Mesenchymal stem cell (in vitro differentiated cells and primary cell): Measurements from ENCODE around the gene MIP.

Experiments used
- DNase-seq: peaks from one replicate; pipeline ENCODE4 v3.0.0-alpha.2; 2013
- H2AFZ ChIP-seq: one replicate; pipeline ENCODE4 v1.6.1; 2013; ENCODE audit warnings: low read depth, mild to moderate bottlenecking, control low read depth, inconsistent platforms, low read length, moderate library complexity
- H2AK5ac ChIP-seq: 2 replicates; pipeline ENCODE4 v1.6.1; 2013; ENCODE audit warnings: low read length, moderate library complexity, mild to moderate bottlenecking, inconsistent platforms; ENCODE audit not compliant: severe bottlenecking
- H2BK120ac ChIP-seq: one replicate; pipeline ENCODE4 v1.6.1; 2013; ENCODE audit warnings: low read depth, mild to moderate bottlenecking, inconsistent platforms, low read length, moderate library complexity
- H2BK12ac ChIP-seq, 2 experiments: one replicate each; pipeline ENCODE4 v1.6.1; 2013; ENCODE audit warnings: inconsistent platforms in 2 of 2, low read length in 2 of 2, mild to moderate bottlenecking in 2 of 2, moderate library complexity in 2 of 2, control low read depth in 1 of 2
- H2BK15ac ChIP-seq: one replicate; pipeline ENCODE4 v1.6.1; 2013; ENCODE audit warnings: mild to moderate bottlenecking, low read depth, inconsistent platforms; ENCODE audit not compliant: poor library complexity, severe bottlenecking
- H2BK5ac ChIP-seq: 2 replicates; pipeline ENCODE4 v1.6.1; 2013; ENCODE audit warnings: low read depth, mild to moderate bottlenecking, low read length, control low read depth, inconsistent platforms; ENCODE audit not compliant: poor library complexity, severe bottlenecking
- H3K14ac ChIP-seq, 2 experiments: one replicate each; pipeline ENCODE4 v1.6.1; 2013; ENCODE audit warnings: inconsistent platforms in 2 of 2, low read length in 2 of 2, control low read depth in 1 of 2, mild to moderate bottlenecking in 1 of 2, moderate library complexity in 1 of 2
- H3K18ac ChIP-seq, 2 experiments: one replicate each; pipeline ENCODE4 v1.6.1; 2013; ENCODE audit warnings: inconsistent platforms in 2 of 2, low read length in 2 of 2, control low read depth in 1 of 2, low read depth in 1 of 2, mild to moderate bottlenecking in 1 of 2
- H3K23ac ChIP-seq, 2 experiments: one replicate each; pipeline ENCODE4 v1.6.1; 2013; ENCODE audit warnings: inconsistent platforms in 2 of 2, low read length in 2 of 2, mild to moderate bottlenecking in 2 of 2, moderate library complexity in 2 of 2, control low read depth in 1 of 2
- H3K27ac ChIP-seq: 2 replicates; pipeline ENCODE4 v1.5.1; 2013; ENCODE audit warnings: mild to moderate bottlenecking, moderate library complexity, low read length, control low read depth, inconsistent platforms; ENCODE audit not compliant: poor library complexity, severe bottlenecking
- H3K27me3 ChIP-seq, 2 experiments: 2 replicates each; pipeline versions ENCODE4 v1.6.1 to v1.7.0; 2013; ENCODE audit warnings: low read length in 2 of 2, mild to moderate bottlenecking in 2 of 2, moderate library complexity in 2 of 2, control low read depth in 1 of 2, inconsistent platforms in 1 of 2; ENCODE audit not compliant: control insufficient read depth in 1 of 2, insufficient read depth in 1 of 2
- H3K36me3 ChIP-seq, 2 experiments: 2 replicates each; pipeline versions ENCODE4 v1.6.1 to v1.7.0; 2013; ENCODE audit warnings: low read length in 2 of 2, control low read depth in 1 of 2, inconsistent platforms in 1 of 2, low read depth in 1 of 2, mild to moderate bottlenecking in 1 of 2; ENCODE audit not compliant: insufficient read depth in 2 of 2, control insufficient read depth in 1 of 2
- H3K4ac ChIP-seq, 2 experiments: one replicate each; pipeline ENCODE4 v1.6.1; 2013; ENCODE audit warnings: inconsistent platforms in 2 of 2, low read length in 2 of 2, mild to moderate bottlenecking in 2 of 2, moderate library complexity in 2 of 2, control low read depth in 1 of 2, low read depth in 1 of 2
- H3K4me1 ChIP-seq: 2 replicates; pipeline ENCODE4 v1.6.1; 2013; ENCODE audit warnings: low read depth, low read length, control low read depth; ENCODE audit not compliant: control insufficient read depth, insufficient read depth
- H3K4me2 ChIP-seq: 2 replicates; pipeline ENCODE4 v1.6.1; 2013; ENCODE audit warnings: low read length, mild to moderate bottlenecking, inconsistent platforms; ENCODE audit not compliant: poor library complexity, severe bottlenecking
- H3K4me3 ChIP-seq, 2 experiments: 2 replicates each; pipeline versions ENCODE4 v1.5.1 to v1.7.0; 2013; ENCODE audit warnings: low read length in 2 of 2, mild to moderate bottlenecking in 2 of 2, control low read depth in 1 of 2, low read depth in 1 of 2; ENCODE audit not compliant: insufficient read depth in 1 of 2
- H3K79me1 ChIP-seq: replicated peaks from 2 replicates; pipeline ENCODE4 v1.6.1; 2013; ENCODE audit warnings: mild to moderate bottlenecking, control low read depth, low read length, inconsistent platforms; ENCODE audit not compliant: poor library complexity, severe bottlenecking
- H3K9ac ChIP-seq: 2 replicates; pipeline ENCODE4 v1.7.0; 2013; ENCODE audit warnings: mild to moderate bottlenecking, low read length, moderate library complexity
- H3K9me3 ChIP-seq: 2 replicates; pipeline ENCODE4 v1.7.0; 2013; ENCODE audit warnings: mild to moderate bottlenecking, low read length; ENCODE audit not compliant: control insufficient read depth
- H4K8ac ChIP-seq: one replicate; pipeline ENCODE4 v1.6.1; 2013; ENCODE audit warnings: inconsistent platforms, mild to moderate bottlenecking, low read length, moderate library complexity
- H4K91ac ChIP-seq: one replicate; pipeline ENCODE4 v1.6.1; 2013; ENCODE audit warnings: mild to moderate bottlenecking, low read length, inconsistent platforms
- WGBS: methylation state at CpG from one replicate; pipeline ENCODE4 v1.1.7; 2013; ENCODE audit warnings: mixed read lengths; 5-methylcytosine and 5-hydroxymethylcytosine counted together

The MIP gene

DNA sequence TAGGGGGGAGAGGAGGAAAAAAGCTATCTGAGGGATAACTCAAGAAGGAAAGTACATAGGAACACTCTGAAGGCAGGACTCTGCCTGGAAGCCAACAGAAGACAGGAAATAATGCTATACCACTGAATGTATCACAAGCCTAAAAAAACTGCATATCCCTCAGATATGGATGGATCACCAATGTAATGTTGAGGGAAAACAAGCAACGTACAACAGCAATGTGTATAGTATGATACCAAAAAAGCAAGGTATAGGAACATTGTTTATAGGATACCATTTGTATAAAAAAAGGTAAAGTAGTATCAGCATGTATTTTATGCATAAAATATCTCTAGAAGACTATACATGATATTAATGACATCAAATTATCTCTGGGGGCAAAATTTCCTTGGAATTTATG is 30.1 kb upstream of the MIP start:
- Histone ChIP-seq H3K9me3 (no peaks in the 10 kb centered on the region), H3K4me3 (no peak overlapping the region), H3K27ac (no peak overlapping the region), H3K23ac (no peak overlapping the region), H2AFZ (no peak overlapping the region), H3K4me2 (no peak overlapping the region), H3K4me1 (peaks cover 14% of the 10 kb centered on the region), H2BK15ac (no peak overlapping the region), H3K27me3 (peaks cover 25 to 28% of the 10 kb centered on the region in 2 experiments), H3K79me1 (no peaks in the 10 kb centered on the region), H2BK120ac (no peak overlapping the region), H3K14ac (no peak overlapping the region), H4K8ac (no peak overlapping the region), H2BK5ac (no peak overlapping the region), H3K4ac (no peak overlapping the region), H3K18ac (no peak overlapping the region), H2AK5ac (no peak overlapping the region), H4K91ac (no peak overlapping the region), H2BK12ac (no peak overlapping the region), H3K9ac (no peak overlapping the region), H3K36me3 (no peaks in the 10 kb centered on the region)
- no peak for DNase-seq
- WGBS, result no CpG with 5 or more reads among the region's 1 CpG

GRCh38 chr12:56479625-56480024 is 25.2 kb upstream of the MIP start:
- H3K23ac ChIP-seq, result no peak overlapping the region
- H4K91ac ChIP-seq, result no peak overlapping the region
- peaks cover 5% of the 10 kb centered on the region for H3K79me1 ChIP-seq
- no peaks in the 10 kb centered on the region for H3K27me3 ChIP-seq
- H3K9ac ChIP-seq, result no peak overlapping the region
- no peak overlapping the region for H2BK5ac ChIP-seq
- H2BK12ac ChIP-seq, result no peak overlapping the region
- no peak overlapping the region for H3K14ac ChIP-seq
- no peak overlapping the region for H2AFZ ChIP-seq
- no peak overlapping the region for H2BK15ac ChIP-seq
- no peak overlapping the region for H2BK120ac ChIP-seq
- no peak overlapping the region for H3K18ac ChIP-seq
- no peak overlapping the region for H3K4me3 ChIP-seq
- H3K9me3 ChIP-seq, result no peaks in the 10 kb centered on the region
- H4K8ac ChIP-seq, result no peak overlapping the region
- no peak overlapping the region for H3K4ac ChIP-seq
- no peak overlapping the region for H2AK5ac ChIP-seq
- DNase-seq, result no peak
- H3K4me1 ChIP-seq, result no peaks in the 10 kb centered on the region
- peaks cover 2 to 6% of the 10 kb centered on the region in 2 experiments for H3K36me3 ChIP-seq
- H3K27ac ChIP-seq, result no peak overlapping the region
- 93% methylated on average over 7 of the region's 7 CpGs for WGBS
- H3K4me2 ChIP-seq, result no peak overlapping the region

DNA sequence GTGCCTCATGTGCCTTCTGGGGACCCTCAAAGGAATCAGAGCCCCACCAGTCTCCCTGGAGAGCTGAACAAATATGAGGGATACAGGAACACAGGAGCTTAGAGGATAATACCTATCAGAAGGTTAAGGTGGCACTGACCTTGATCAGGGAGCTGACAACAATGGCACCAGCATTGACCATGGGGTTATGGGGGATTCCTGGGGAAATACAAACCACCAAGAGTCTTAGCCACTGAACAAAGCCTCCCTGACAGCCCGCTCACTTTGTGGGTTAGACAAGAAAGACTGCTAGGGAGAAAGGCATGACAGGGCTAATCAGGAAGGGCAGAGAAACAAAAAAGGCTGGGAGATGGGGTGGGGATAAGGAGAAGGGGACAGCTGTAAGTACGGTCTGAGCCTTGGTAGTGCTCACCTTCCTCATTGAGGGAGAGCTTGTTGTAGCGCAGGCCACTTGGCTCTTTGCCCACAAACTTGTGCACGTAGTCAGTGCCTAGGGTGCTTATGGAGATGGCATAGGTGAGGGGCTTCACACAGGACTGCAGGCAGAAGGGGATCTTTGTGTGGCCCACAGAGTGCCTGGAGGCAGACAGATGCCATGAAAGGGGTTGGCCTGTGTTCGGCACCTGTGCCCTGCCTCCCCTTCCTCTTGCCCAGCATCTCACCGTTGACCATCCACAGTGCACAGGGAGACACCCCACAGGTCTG is 23.2 kb upstream of the MIP start:
- H3K18ac ChIP-seq, result no peak overlapping the region
- H3K23ac ChIP-seq, result no peak overlapping the region
- H3K4me2 ChIP-seq, result no peak overlapping the region
- no peak overlapping the region for H3K14ac ChIP-seq
- no peak overlapping the region for H3K4me3 ChIP-seq
- H3K9ac ChIP-seq, result no peak overlapping the region
- no peak overlapping the region for H2BK120ac ChIP-seq
- no peak overlapping the region for H2BK5ac ChIP-seq
- no peaks in the 10 kb centered on the region for H3K9me3 ChIP-seq
- H4K91ac ChIP-seq, result no peak overlapping the region
- no peaks in the 10 kb centered on the region for H3K27me3 ChIP-seq
- H3K4me1 ChIP-seq, result no peaks in the 10 kb centered on the region
- no peak overlapping the region for H3K27ac ChIP-seq
- no peak overlapping the region for H2BK12ac ChIP-seq
- no peak overlapping the region for H2AK5ac ChIP-seq
- H3K36me3 ChIP-seq, result peaks cover 9% of the 10 kb centered on the region in 2 experiments
- no peak for DNase-seq
- H2BK15ac ChIP-seq, result no peak overlapping the region
- H4K8ac ChIP-seq, result no peak overlapping the region
- H3K79me1 ChIP-seq, result peaks cover 11% of the 10 kb centered on the region
- no peak overlapping the region for H2AFZ ChIP-seq
- no peak overlapping the region for H3K4ac ChIP-seq
- 92% methylated on average over 6 of the region's 6 CpGs for WGBS

GRCh38 chr12:56476972-56477432 is 22.5 kb upstream of the MIP start:
- no peak overlapping the region for H2BK12ac ChIP-seq
- no peaks in the 10 kb centered on the region for H3K9me3 ChIP-seq
- H4K8ac ChIP-seq, result no peak overlapping the region
- H3K4ac ChIP-seq, result no peak overlapping the region
- peaks cover 11% of the 10 kb centered on the region for H3K79me1 ChIP-seq
- H4K91ac ChIP-seq, result no peak overlapping the region
- H2AFZ ChIP-seq, result no peak overlapping the region
- no peak overlapping the region for H2BK120ac ChIP-seq
- no peaks in the 10 kb centered on the region for H3K27me3 ChIP-seq
- H3K23ac ChIP-seq, result peak overlapping the region in 1 of 2 experiments; percentile 36
- no peak overlapping the region for H2BK5ac ChIP-seq
- H3K27ac ChIP-seq, result no peak overlapping the region
- H3K14ac ChIP-seq, result no peak overlapping the region
- no peak overlapping the region for H3K4me3 ChIP-seq
- H2BK15ac ChIP-seq, result no peak overlapping the region
- no peak overlapping the region for H3K18ac ChIP-seq
- no peak for DNase-seq
- H3K36me3 ChIP-seq, result peaks cover 9 to 16% of the 10 kb centered on the region in 2 experiments
- 100% methylated on average over 1 of the region's 1 CpG for WGBS
- H3K4me2 ChIP-seq, result no peak overlapping the region
- H3K9ac ChIP-seq, result no peak overlapping the region
- no peaks in the 10 kb centered on the region for H3K4me1 ChIP-seq
- no peak overlapping the region for H2AK5ac ChIP-seq
